CD4-positive, alpha-beta T cell treated with Interleukin-17A for 1 hour (primary cell): ENCODE measurements around the gene KLHL29.

Experiments
- DNase-seq: peaks from one replicate; pipeline ENCODE4 v3.0.0-alpha.2; 2020

Gene KLHL29

GRCh38 chr2:23561544-23561943 is 176.6 kb downstream of the KLHL29 start:
- no peak for DNase-seq

GRCh38 chr2:23562143-23562542 is 177.2 kb downstream of the KLHL29 start:
- DNase-seq: no peak

- DNase-seq: no peak
Measured at GRCh38 chr2:23563151-23563550, 178.2 kb downstream of the KLHL29 start.

- no peak for DNase-seq
Measured at GRCh38 chr2:23563673-23564614, 179.0 kb downstream of the KLHL29 start.

- no peak for DNase-seq
Measured at GRCh38 chr2:23564615-23564960, 179.6 kb downstream of the KLHL29 start.

- no peak for DNase-seq
Measured at GRCh38 chr2:23565374-23565773, 180.4 kb downstream of the KLHL29 start.

GRCh38 chr2:23565814-23566213 is 180.8 kb downstream of the KLHL29 start:
- no peak for DNase-seq

GRCh38 chr2:23566241-23567142 is 181.5 kb downstream of the KLHL29 start:
- DNase-seq: no peak

- DNase-seq: no peak
Measured at GRCh38 chr2:23567161-23567756, 182.3 kb downstream of the KLHL29 start.

- DNase-seq: no peak
Measured at GRCh38 chr2:23568211-23568610, 183.2 kb downstream of the KLHL29 start.

- DNase-seq: no peak
Measured at GRCh38 chr2:23568626-23569190, 183.7 kb downstream of the KLHL29 start.

GRCh38 chr2:23569761-23570365 is 184.9 kb downstream of the KLHL29 start:
- DNase-seq: no peak

- no peak for DNase-seq
Measured at GRCh38 chr2:23571085-23571484, 186.1 kb downstream of the KLHL29 start.

- no peak for DNase-seq
Measured at GRCh38 chr2:23571527-23572282, 186.7 kb downstream of the KLHL29 start.

GRCh38 chr2:23574919-23575654 is 190.1 kb downstream of the KLHL29 start:
- no peak for DNase-seq

- no peak for DNase-seq
Measured at GRCh38 chr2:23578964-23579671, 194.1 kb downstream of the KLHL29 start.

- no peak for DNase-seq
Measured at GRCh38 chr2:23579674-23580073, 194.7 kb downstream of the KLHL29 start.

GRCh38 chr2:23583467-23583866 is 198.5 kb downstream of the KLHL29 start:
- DNase-seq: no peak

- DNase-seq: no peak
Measured at GRCh38 chr2:23584054-23584745, 199.2 kb downstream of the KLHL29 start.
